22Rv1 (cell line): ENCODE data around the gene FRMD4B.

Experiments
- CTCF ChIP-seq: fragments of 450-650 bp; IDR thresholded peaks from 2 replicates; pipeline ENCODE4 v1.5.1; 2017; ENCODE audit warnings: mild to moderate bottlenecking
- ZFX ChIP-seq: fragments of 450-650 bp; IDR thresholded peaks from 2 replicates; pipeline ENCODE4 v1.6.1; 2017; ENCODE audit warnings: antibody characterized with exemption, borderline replicate concordance

- TF ChIP-seq CTCF (no peak), ZFX (no peak)
Observed at GRCh38 chr3:69328963-69329302, 57.0 kb downstream of the FRMD4B start.
